Uterus (tissue), 4 donors: Measurements from ENCODE around the gene SH2B2. TPM values are rescaled to one million over a fixed set of nuclear protein-coding genes. Genes with fewer than 3 reads are reported as not detected.

ENCODE experiments used
- DNase-seq, 2 donors: peaks; one replicate each; pipeline ENCODE4 v3.0.0-alpha.2; 2019 to 2020
- H3K27ac ChIP-seq, 2 donors: fragments of 200-600 bp; sonication (generic); 1 replicate in 1 of 2; 2 replicates in 1 of 2; pipeline ENCODE4 v1.5.1; 2016 to 2018
- H3K27me3 ChIP-seq, 2 donors: fragments of 200-600 bp; sonication (generic); one replicate each; pipeline ENCODE4 v1.5.1; 2018 to 2019; ENCODE audit warnings: control low read depth in 1 of 2
- H3K36me3 ChIP-seq, 2 donors: fragments of 200-600 bp; sonication (generic); one replicate each; pipeline ENCODE4 v1.5.1; 2019; ENCODE audit warnings: control low read depth in 1 of 2
- H3K4me1 ChIP-seq, 2 donors: fragments of 200-600 bp; sonication (generic); one replicate each; pipeline ENCODE4 v1.5.1; 2018 to 2019; ENCODE audit warnings: control low read depth in 1 of 2
- H3K4me3 ChIP-seq, 2 donors: fragments of 200-600 bp; sonication (generic); 1 replicate in 1 of 2; 2 replicates in 1 of 2; pipeline ENCODE4 v1.5.1; 2018 to 2019; ENCODE audit warnings: mild to moderate bottlenecking in 1 of 2
- H3K9me3 ChIP-seq, 2 donors: fragments of 200-600 bp; sonication (generic); one replicate each; pipeline ENCODE4 v1.5.1; 2019; ENCODE audit warnings: control low read depth in 1 of 2
- POLR2A ChIP-seq, 2 donors: fragments of 450-650 bp; IDR thresholded peaks; one replicate each; pipeline ENCODE4 v1.6.1; 2016; ENCODE audit warnings: antibody characterized with exemption in 2 of 2, mild to moderate bottlenecking in 1 of 2, moderate library complexity in 1 of 2
- intact Hi-C: fragments of 100-400 bp; cut with DNase I; formaldehyde crosslinking; loops from one replicate; pipeline ENCODE4 v1.15.1; 2023; ENCODE audit warnings: low total_unique reads
- total RNA-seq, 4 donors: library from RNA; depleted of rRNA in 3 of 4; stranded (reverse); fragments of >200 nt in 3 of 4; gene quantifications; one replicate each; pipeline versions ENCODE4 v1.1.0 to v1.2.4, GENCODE V29; 2014 to 2023
- TF ChIP-seq, protein P1 (sequence below), 4 experiments: fragments of 200-600 bp in 2 of 4; fragments of 450-650 bp in 2 of 4; sonication (generic) in 2 of 4; IDR thresholded peaks; one replicate each; pipeline ENCODE4 v1.5.1; 2016 to 2019; ENCODE audit warnings: antibody characterized with exemption in 4 of 4, mild to moderate bottlenecking in 2 of 4, moderate library complexity in 1 of 4
- donor health status: DM: yes; HTN: yes; CAD: no.

SH2B2 gene
- total RNA-seq, 4 donors from 2014 or later = 0.77 to 13.8 (median 9.4) TPM; not detected in 1

DNA sequence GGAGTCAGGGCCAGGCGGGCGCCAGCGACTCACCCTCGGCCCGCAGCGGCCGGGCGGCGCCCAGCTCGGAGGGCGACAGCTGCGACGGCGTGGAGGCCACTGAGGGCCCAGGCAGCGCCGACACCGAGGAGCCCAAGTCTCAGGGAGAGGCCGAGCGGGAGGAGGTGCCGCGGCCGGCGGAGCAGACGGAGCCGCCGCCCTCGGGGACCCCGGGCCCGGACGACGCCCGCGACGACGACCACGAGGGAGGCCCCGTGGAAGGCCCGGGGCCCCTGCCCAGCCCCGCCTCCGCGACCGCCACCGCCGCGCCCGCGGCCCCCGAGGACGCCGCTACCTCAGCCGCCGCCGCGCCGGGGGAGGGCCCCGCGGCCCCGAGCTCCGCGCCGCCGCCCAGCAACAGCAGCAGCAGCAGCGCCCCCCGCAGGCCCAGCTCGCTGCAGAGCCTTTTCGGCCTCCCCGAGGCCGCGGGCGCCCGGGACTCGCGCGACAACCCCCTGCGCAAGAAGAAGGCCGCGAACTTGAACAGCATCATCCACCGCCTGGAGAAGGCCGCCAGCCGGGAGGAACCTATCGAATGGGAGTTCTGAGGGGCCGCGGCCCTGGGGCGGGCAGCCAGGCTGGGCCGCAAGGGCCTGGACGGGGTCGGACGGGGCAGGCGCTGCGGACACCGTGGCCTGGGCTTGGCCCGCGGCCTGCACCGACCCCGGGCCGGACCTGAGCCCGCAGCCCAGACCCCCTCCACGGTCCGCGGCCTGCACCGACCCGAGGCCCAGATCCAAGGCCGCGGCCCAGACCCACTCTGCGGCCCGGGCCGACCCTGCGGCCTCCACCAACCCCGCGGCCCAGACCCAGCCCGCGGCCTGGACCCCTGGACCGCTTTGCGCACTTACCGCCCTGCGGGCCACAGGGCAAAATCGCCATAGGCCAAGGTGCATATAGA, 37.9 kb upstream of the SH2B2 start:
- Histone ChIP-seq H3K4me1 (no peaks in the 10 kb centered on the region), H3K27ac (no peak overlapping the region), H3K36me3 (no peaks in the 10 kb centered on the region), H3K27me3 (no peaks in the 10 kb centered on the region), H3K9me3 (no peaks in the 10 kb centered on the region), H3K4me3 (no peak overlapping the region)
- no peak for DNase-seq
- TF ChIP-seq POLR2A (IDR thresholded peaks at IDR 0.05) = no peak
- TF ChIP-seq, protein P1, sequence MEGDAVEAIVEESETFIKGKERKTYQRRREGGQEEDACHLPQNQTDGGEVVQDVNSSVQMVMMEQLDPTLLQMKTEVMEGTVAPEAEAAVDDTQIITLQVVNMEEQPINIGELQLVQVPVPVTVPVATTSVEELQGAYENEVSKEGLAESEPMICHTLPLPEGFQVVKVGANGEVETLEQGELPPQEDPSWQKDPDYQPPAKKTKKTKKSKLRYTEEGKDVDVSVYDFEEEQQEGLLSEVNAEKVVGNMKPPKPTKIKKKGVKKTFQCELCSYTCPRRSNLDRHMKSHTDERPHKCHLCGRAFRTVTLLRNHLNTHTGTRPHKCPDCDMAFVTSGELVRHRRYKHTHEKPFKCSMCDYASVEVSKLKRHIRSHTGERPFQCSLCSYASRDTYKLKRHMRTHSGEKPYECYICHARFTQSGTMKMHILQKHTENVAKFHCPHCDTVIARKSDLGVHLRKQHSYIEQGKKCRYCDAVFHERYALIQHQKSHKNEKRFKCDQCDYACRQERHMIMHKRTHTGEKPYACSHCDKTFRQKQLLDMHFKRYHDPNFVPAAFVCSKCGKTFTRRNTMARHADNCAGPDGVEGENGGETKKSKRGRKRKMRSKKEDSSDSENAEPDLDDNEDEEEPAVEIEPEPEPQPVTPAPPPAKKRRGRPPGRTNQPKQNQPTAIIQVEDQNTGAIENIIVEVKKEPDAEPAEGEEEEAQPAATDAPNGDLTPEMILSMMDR (IDR thresholded peaks at IDR 0.05) = no peak
- intact Hi-C loops = no loop called here

DNA sequence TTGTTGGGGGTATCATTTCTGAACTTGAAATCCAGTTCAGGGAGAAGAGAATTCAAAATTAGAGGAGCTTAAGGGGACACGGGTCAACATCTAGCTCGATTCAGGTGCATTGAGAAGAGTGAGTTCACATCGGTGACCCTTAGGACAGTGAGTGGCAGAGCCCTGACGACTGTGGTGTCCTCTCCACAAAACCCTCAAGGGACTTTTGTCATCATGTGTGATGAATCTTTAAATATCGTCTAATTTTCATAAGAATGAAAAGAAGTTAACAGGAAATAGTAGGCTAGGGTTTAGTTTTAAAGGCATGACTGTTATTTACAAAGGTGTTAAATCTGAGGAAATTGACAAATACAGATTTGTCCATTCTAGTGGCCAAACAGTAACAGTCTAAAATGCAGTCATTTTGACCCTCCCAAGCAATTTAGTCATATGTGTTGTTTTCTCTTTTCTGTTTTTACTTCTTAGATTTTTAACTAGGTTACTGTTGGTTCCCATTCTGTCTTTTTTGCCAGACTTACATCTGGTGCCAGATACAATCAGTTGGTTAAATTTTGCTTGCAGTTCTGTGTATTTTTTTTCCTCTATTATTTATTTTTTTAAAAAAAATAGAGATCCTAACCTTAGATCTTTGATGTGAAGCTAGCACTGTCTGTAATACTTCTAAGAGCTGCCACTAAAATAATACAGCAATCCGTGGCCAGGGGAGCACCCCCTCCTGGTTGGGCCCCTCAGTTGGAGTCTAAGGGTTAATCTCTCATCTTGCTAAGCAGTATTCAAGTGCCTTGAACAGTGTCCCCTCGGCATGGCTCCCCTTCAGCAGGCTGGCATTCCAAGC, 34.9 kb upstream of the SH2B2 start:
- Histone ChIP-seq H3K9me3 (no peaks in the 10 kb centered on the region), H3K27ac (no peak overlapping the region), H3K4me3 (no peak overlapping the region), H3K36me3 (no peaks in the 10 kb centered on the region), H3K27me3 (no peaks in the 10 kb centered on the region), H3K4me1 (no peaks in the 10 kb centered on the region)
- TF ChIP-seq, protein P1 (IDR thresholded peaks at IDR 0.05) = no peak
- no peak for TF ChIP-seq POLR2A (IDR thresholded peaks at IDR 0.05)
- intact Hi-C loops = no loop called here
- DNase-seq = no peak

DNA sequence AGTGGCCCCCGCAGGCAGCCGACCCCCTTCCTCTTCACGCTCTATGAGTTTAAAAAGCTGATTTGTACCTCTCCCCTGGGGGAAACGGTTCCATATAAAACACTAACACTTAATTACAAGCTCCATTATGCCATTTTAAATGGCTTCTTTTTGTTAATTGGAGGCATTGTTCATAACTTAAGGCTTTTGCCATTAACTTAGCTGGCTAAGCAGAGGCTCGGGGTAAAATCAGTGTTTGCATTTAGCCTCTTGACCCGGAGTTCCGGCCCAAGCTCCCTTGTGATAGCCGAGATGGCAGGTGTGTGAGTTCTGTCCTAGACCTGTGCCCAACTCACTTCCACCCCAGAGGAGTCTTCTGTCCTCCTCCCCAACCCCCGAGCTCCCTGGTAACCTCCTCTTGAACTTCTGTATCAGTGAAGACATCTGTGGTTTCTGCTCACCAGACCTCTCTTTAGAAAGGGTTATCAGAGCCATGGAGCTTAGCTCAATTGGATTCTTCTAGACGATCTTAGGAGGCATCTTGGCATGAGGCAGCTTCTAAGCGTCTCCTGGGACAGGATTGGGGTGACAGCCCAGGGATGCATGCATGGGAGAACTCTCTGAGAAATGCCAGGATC, 34.2 kb upstream of the SH2B2 start:
- no peaks in the 10 kb centered on the region for H3K27me3 ChIP-seq
- DNase-seq = no peak
- H3K36me3 ChIP-seq = no peaks in the 10 kb centered on the region
- H3K9me3 ChIP-seq = no peaks in the 10 kb centered on the region
- no peak overlapping the region for H3K27ac ChIP-seq
- no peak for TF ChIP-seq POLR2A (IDR thresholded peaks at IDR 0.05)
- TF ChIP-seq, protein P1 (IDR thresholded peaks at IDR 0.05) = no peak
- intact Hi-C loops = no loop called here
- no peak overlapping the region for H3K4me3 ChIP-seq
- no peaks in the 10 kb centered on the region for H3K4me1 ChIP-seq

DNA sequence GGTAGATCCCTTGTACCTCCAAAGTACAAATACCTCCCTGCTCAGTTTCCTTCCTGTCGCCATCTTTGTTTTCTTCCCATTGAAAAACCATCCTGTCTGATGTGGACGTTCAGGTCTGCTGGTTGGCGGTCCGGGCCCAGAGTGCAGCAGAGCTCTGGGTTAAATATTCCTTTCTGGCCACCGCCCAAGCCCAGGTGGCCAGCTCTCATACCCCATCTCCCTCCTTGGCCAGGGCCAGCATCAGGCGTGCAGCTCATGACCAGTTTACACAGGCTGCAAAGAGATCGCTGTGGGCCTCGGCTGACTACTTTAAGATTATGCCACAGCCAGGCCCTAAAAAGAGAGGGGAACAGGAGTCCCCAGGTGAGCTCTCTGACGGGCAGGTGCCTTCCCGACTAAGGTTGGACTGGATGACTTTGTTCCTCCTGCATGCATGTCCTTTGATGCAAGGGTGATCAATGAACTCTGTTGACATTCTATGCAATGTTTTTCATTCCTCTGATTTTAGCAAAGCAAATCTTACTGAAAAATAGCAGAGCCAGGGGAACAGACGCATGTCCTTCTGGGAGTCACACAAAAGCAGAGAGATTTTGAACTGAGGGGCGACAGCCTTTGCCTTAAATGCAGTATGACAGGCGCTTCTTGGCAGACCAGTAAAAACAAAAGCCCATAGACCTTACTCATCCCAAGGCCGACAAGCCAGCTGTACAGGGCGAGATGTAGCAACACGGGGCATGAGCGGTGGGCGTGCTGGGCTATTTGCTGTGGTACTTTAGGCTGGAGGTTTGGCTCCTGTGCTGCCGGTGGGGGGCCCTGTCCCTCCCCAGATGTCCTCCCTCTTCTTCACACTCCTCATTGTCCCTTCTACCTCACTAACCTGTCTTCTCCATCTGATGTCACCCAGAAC, 33.3 kb upstream of the SH2B2 start:
- no peak for DNase-seq
- Histone ChIP-seq H3K9me3 (no peaks in the 10 kb centered on the region), H3K4me3 (no peak overlapping the region), H3K4me1 (no peaks in the 10 kb centered on the region), H3K36me3 (no peaks in the 10 kb centered on the region), H3K27ac (no peak overlapping the region), H3K27me3 (no peaks in the 10 kb centered on the region)
- intact Hi-C loops = no loop called here
- no peak for TF ChIP-seq POLR2A (IDR thresholded peaks at IDR 0.05)

DNA sequence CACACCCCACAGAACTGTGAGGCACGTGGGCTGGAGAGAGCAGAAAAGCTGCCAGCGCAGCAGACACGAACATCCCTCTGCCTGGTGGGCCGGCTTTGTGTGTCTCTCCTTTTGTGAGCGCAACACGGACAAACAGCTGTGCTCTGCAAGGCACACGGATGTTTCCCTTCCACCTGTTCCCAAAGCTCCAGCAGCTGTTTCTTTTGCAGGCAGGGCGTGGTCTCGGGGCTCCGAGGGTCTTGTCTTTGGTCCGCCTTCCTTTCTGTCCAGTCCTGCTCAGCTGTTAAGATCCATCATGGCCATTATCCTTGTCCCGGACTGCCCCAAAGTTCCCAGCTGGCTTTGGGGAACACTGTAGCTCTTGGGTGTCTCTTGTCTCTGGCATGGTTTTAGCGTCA, 32.7 kb upstream of the SH2B2 start:
- Histone ChIP-seq H3K27me3 (no peaks in the 10 kb centered on the region), H3K4me3 (no peak overlapping the region), H3K4me1 (no peaks in the 10 kb centered on the region), H3K36me3 (no peaks in the 10 kb centered on the region), H3K27ac (no peak overlapping the region), H3K9me3 (no peaks in the 10 kb centered on the region)
- intact Hi-C loops = no loop called here
- DNase-seq = no peak
- TF ChIP-seq, protein P1 (IDR thresholded peaks at IDR 0.05) = no peak
- no peak for TF ChIP-seq POLR2A (IDR thresholded peaks at IDR 0.05)
